EL (cell line): Measurements from ENCODE around the gene ABCF2.

ENCODE experiments used
- DNase-seq: peaks from one replicate; pipeline ENCODE4 v3.0.0-alpha.2; 2016

ABCF2 gene

DNA sequence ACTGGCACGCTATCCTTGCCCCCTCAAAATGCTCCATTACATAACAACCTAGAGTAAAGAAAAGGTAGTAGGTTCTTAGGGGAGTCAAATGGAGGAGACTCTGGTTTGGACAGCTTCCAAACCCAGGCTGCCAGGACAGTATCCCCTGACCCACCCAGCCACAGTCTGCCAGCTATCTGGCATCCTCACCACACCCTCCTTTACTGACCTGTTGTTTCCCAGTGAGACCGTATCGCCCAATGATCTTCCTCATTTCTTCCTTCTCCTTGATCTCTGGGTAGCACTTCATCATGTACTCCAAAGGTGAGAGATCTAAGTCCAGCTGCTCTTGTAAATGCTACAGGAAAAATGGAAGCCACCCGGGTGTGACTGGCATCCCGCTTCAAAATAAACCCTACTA is 11.6 kb downstream of the ABCF2 start:
- no peak for DNase-seq

DNA sequence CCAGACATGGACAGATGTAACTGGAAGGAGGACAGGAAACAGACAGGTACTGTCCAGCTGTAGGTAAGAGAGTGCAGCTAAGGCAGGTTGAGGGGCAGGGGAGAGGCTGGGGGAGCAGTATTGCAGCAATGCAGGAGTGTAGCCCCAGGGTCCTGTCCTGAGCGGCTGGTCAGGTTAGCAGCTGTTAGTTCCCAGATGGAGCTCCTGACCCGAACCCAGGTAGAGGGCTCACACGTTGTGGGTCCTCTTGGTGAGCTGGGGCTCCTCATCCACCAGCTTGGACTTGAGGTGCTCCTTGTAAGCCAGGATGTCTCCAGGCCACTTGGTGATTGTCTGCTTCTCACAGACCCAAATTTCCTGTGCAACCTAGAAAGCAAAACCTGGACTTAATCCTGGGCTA is 13.2 kb downstream of the ABCF2 start:
- DNase-seq = no peak

GRCh38 chr7:151212626-151213025 is 14.4 kb downstream of the ABCF2 start:
- DNase-seq = no peak

GRCh38 chr7:151211155-151211772 is 15.7 kb downstream of the ABCF2 start:
- DNase-seq = no peak

DNA sequence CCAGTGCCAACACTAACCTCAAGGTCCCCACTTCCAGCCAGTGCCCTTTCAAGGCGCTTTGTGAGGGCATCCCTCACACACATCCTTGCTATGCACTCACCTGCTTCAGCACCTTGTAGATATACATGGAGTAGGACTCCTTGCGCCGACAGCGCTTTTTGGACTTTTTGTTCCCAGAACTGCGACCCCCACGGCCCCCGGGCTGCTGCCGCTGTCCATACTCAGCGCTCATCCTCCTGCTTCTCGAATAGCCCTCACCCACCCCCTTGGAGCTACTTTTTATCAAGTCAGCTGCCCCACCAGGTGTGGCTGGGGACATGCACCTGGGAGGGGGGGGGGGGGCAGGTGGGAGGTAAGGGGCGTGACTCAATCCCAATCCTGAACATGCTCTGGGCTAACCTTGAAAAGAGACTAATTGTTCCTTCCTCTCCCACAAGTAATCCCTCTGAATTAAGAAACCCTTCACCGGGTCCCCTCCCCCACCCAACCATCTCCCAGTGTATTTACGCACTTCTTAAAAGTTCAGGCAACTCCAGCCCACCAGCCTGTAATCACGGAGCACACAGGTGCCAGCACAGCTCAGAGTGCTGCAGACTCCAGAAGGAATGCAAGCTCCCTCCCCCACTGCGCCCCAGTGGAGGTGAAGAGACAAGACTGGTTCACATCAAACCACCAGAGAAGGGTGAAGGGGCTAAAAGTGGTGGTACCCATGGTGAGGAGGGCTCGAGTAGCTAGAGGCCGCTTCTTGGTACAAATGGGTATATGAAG is 16.7 kb downstream of the ABCF2 start, which contains the start of gene H2BK1:
Gene H2BK1, minus strand, starts transcription at position 402 of the 768 bp plus-strand sequence. Its CDS starts 170 bp downstream, at position 232.
- no peak for DNase-seq

DNA sequence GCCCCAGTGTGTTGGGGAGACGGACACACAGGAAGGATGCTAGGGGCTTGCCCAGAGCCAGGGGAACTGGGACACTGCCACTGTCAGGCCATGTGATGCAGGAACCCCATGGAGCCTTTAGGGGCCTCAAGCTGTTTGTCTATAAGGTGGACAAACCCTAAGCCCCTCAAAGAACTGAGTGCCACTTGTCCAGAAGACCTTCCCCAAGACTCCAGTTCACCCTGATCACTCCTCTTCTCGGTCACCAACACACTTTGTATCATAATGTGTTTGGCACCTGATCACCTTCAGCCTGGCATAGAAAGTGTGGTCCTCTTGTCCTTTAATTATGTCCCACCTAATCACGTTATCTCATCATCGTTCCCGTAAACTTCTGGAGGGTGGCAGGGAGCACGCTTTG is 17.4 kb downstream of the ABCF2 start:
- DNase-seq = no peak

GRCh38 chr7:151208253-151208862 is 18.6 kb downstream of the ABCF2 start:
- DNase-seq = no peak

- no peak for DNase-seq
Observed at GRCh38 chr7:151207804-151208203, 19.2 kb downstream of the ABCF2 start.

GRCh38 chr7:151207315-151207714 is 19.7 kb downstream of the ABCF2 start:
- no peak for DNase-seq

GRCh38 chr7:151206914-151207313 is 20.1 kb downstream of the ABCF2 start:
- DNase-seq = no peak

GRCh38 chr7:151205730-151206129 is 21.3 kb downstream of the ABCF2 start:
- no peak for DNase-seq

- no peak for DNase-seq
Observed at GRCh38 chr7:151204383-151205032, 22.5 kb downstream of the ABCF2 start.

DNA sequence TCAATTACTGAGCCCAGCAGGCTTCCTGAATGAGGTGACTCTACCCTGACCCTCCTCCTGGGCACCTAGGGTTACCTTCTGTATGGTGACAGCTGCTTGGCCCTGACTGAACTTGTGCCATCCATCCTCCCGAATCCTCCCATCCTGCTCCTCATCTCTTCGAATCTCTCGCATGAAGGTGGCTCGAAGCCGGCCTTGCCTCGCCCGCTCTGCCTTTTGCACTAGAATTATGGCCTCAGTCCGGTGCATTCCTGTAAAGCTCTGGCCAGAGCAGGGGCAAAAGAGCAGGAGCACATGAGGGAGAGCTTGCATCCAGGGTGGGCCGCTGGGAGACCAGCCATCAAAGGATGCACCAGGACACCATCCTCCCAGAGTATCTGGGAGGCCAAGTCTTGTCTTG is 24.2 kb downstream of the ABCF2 start:
- DNase-seq = no peak

DNA sequence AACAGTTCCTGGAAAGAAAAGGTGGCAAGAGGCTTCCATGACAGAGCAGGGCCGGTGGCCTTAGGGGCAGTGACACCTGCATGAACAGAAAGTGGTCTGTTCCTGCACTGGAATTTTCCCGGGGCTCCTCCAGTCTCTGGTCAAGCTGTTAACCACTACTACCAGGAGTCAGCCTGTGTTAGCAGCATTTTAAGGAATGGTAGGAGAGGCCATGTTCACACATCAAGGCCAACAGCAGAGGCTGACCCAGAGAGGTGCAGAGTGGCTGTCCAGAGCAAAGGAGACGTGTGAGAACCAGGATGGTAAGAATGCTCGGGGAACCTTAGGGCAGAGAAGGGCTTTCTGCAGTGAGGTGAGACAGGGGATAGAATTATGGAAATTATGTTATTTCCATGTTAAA is 25.3 kb downstream of the ABCF2 start:
- no peak for DNase-seq

GRCh38 chr7:151201344-151201743 is 25.7 kb downstream of the ABCF2 start:
- DNase-seq = no peak

GRCh38 chr7:151198945-151199848 is 27.8 kb downstream of the ABCF2 start:
- no peak for DNase-seq

DNA sequence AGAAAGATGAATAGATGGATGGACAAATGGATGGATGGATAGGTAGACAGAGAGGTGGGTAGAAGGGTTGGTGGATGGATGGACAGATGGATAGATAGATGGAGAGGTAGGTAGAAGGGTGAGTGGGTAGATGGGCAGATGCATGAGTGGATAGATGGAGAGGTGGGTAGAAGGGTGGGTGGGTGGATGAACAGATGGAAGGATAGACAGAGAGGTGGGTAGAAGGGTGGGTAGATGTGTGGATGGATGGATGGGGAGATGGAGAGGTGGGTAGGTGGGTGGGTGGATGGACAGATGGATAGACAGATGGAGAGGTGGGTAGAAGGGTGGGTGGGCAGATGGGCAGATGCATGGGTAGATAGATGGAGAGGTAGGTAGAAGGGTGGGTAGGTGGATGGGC is 29.1 kb downstream of the ABCF2 start:
- DNase-seq = no peak

GRCh38 chr7:151195616-151196450 is 31.2 kb downstream of the ABCF2 start:
- DNase-seq = no peak

DNA sequence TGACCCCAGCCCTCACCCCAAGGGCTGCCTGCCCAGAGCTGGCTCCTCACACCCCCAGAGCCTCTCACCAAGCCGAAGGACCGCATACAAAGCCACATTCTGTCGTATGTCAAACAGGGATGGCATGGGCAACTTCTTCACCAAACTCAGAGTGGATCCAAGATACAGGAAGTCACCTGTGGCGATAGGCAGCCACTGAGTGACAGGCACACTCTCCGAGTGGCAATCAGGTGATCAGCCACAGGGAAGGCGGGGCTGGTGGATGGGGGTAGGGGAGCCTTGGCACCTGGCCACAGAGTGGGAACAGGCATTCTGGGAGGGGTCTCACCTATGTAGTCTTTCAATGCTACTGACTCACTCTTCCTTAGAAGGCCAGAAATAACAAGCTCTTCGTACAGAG is 32.8 kb downstream of the ABCF2 start:
- DNase-seq = no peak

DNA sequence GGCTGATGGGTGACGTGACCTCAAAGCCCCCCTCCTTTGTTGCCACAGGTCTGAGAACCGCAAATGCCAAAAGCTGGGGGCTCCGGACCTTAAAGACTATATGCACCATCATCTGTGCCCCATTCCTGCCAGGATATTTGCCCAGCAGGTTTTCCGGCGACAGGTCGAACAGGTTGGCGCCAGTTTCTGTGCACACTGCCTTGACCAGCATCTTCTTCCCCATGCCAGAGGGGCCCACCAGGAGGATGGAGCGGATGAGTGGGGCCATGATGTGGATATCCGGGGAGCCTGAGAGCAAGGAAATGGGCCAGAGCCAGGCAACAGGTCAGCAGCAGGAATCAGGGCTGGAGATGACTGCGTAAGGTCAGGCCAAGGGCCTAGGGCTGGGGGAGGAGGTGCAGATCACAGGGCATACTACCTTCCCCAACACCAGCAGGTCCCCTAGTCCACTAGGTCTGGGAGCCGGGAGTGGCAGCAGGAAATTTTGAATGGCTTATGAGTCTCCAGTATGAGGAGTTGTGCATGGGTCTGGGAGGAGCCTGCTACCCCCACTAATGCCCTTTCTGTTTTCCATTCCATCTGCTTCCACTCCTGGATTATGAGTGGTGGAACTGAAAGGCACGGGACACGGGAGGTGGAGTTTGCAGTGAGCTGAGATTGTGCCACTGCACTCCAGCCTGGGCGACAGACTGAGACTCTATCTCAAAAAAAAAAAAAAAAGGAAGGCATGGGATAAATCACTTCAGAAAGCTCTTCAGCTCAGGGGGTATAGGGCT is 33.6 kb downstream of the ABCF2 start:
- DNase-seq = no peak
